OCI-LY3 (cell line): Measurements from ENCODE around the gene ECM2.

Experiments
- EZH2phosphoT487 ChIP-seq: fragments of 200-600 bp; shearing (Covaris generic); IDR thresholded peaks from 2 replicates; pipeline ENCODE4 v1.6.1; 2018; ENCODE audit warnings: antibody characterized with exemption, mixed run types, low read depth
- TF ChIP-seq, protein P1 (sequence below): fragments of 200-600, 300-600 bp; sonication (generic); IDR thresholded peaks from 2 replicates; pipeline ENCODE4 v1.5.1; 2014; ENCODE audit warnings: antibody characterized with exemption, low read length, low read depth

DNA sequence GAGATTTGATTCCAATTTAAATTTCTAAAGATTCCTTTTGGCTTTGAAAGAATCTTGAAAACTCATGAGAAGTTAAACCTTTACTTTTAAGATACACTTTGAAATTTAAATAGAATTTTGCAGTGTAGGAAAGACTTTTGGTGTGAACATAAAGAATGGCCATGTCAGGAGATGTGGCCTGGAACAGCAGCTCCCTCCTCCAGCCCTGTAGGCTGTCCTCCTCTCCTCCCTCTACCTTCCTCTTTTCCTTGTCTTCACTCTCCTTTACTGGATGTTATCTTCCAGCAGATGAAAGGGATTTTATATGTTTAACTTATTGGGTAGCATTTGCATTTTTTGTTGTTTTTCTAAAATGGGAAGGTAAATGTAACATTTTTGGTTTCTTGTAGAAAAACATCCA lies 72.4 kb downstream of the ECM2 start:
- TF ChIP-seq, protein P1, sequence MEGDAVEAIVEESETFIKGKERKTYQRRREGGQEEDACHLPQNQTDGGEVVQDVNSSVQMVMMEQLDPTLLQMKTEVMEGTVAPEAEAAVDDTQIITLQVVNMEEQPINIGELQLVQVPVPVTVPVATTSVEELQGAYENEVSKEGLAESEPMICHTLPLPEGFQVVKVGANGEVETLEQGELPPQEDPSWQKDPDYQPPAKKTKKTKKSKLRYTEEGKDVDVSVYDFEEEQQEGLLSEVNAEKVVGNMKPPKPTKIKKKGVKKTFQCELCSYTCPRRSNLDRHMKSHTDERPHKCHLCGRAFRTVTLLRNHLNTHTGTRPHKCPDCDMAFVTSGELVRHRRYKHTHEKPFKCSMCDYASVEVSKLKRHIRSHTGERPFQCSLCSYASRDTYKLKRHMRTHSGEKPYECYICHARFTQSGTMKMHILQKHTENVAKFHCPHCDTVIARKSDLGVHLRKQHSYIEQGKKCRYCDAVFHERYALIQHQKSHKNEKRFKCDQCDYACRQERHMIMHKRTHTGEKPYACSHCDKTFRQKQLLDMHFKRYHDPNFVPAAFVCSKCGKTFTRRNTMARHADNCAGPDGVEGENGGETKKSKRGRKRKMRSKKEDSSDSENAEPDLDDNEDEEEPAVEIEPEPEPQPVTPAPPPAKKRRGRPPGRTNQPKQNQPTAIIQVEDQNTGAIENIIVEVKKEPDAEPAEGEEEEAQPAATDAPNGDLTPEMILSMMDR = no peak
- TF ChIP-seq EZH2phosphoT487 = no peak
